ENCODE measurements around the gene CHMP2B.

- no peak for TF ChIP-seq POLR2A (IDR thresholded peaks at IDR 0.05; ENCODE audit: low read length)
- TF ChIP-seq GATA1 (IDR thresholded peaks at IDR 0.05; ENCODE audit: low read depth, low read length) = no peak
Observed at GRCh38 chr3:87272718-87273341, 45.7 kb downstream of the CHMP2B start.

Measured in erythroblast (primary cell).